Measurements from ENCODE around the gene PCSK4.
A peak's percentile ranks its signal among the peaks of the same experiment; 100 is the strongest.
"Not testable (repeated sequence)": the region's sequence is repeated elsewhere in the genome, so short reads cannot be mapped to it uniquely, and the experiment has no call there.

The PCSK4 gene

GRCh38 chr19:1487576-1488281, 2.4 kb downstream of the PCSK4 start:
- DNase-seq (ENCODE audit: low spot score) = no peak

- DNase-seq (ENCODE audit: low spot score) = no peak
These were observed 3.2 kb downstream of the PCSK4 start for GRCh38 chr19:1486720-1487575.

GRCh38 chr19:1483979-1484428, 6.1 kb downstream of the PCSK4 start:
- no peak for DNase-seq (ENCODE audit: low spot score)

- no peak for DNase-seq (ENCODE audit: low spot score)
These were observed 6.8 kb downstream of the PCSK4 start for GRCh38 chr19:1483131-1483978.

GRCh38 chr19:1482361-1483130, 7.6 kb downstream of the PCSK4 start:
- DNase-seq (ENCODE audit: low spot score) = no peak

GRCh38 chr19:1481893-1482360, 8.2 kb downstream of the PCSK4 start:
- DNase-seq (ENCODE audit: low spot score) = no peak

- no peak for DNase-seq (ENCODE audit: low spot score)
These were observed 8.8 kb downstream of the PCSK4 start for GRCh38 chr19:1481224-1481892.

GRCh38 chr19:1478934-1479707, 11.0 kb downstream of the PCSK4 start, which contains the start of gene C19orf25:
Gene C19orf25 (minus strand): TSS chr19:1479215. CDS start chr19:1478903, 312 bp downstream.
- DNase-seq (ENCODE audit: low spot score) = peak; percentile 99

- not testable (repeated sequence) for DNase-seq (ENCODE audit: low spot score)
These were observed 13.1 kb downstream of the PCSK4 start for GRCh38 chr19:1477056-1477455.

GRCh38 chr19:1475751-1476437, 14.3 kb downstream of the PCSK4 start:
- DNase-seq (ENCODE audit: low spot score) = no peak

GRCh38 chr19:1474765-1475351, 15.3 kb downstream of the PCSK4 start:
- no peak for DNase-seq (ENCODE audit: low spot score)

- no peak for DNase-seq (ENCODE audit: low spot score)
These were observed 16.0 kb downstream of the PCSK4 start for GRCh38 chr19:1474011-1474764.

GRCh38 chr19:1473085-1473851, 16.9 kb downstream of the PCSK4 start:
- no peak for DNase-seq (ENCODE audit: low spot score)

GRCh38 chr19:1472231-1473084, 17.7 kb downstream of the PCSK4 start:
- DNase-seq (ENCODE audit: low spot score) = no peak

- no peak for DNase-seq (ENCODE audit: low spot score)
These were observed 18.5 kb downstream of the PCSK4 start for GRCh38 chr19:1471515-1472160.

GRCh38 chr19:1471010-1471514, 19.1 kb downstream of the PCSK4 start:
- peak; percentile 89 for DNase-seq (ENCODE audit: low spot score)

Data from HuH-7.5 (cell line).